HepG2 (cell line): ENCODE data around the gene WIZ. TPM values are rescaled to one million over a fixed set of nuclear protein-coding genes. Genes with fewer than 3 reads are reported as not detected.

ENCODE experiments used
- AKAP8 ChIP-seq: sonication (generic); formaldehyde crosslinking; IDR thresholded peaks from 2 replicates; pipeline ENCODE4 v1.5.1; 2020; ENCODE audit warnings: mild to moderate bottlenecking, missing genetic modification reagents
- ARID2 ChIP-seq: sonication (generic); formaldehyde crosslinking; IDR thresholded peaks from 2 replicates; pipeline ENCODE4 v1.8.1; 2022; ENCODE audit warnings: mild to moderate bottlenecking, missing genetic modification reagents, borderline replicate concordance
- CENPX ChIP-seq: sonication (generic); formaldehyde crosslinking; IDR thresholded peaks from 2 replicates; pipeline ENCODE4 v1.9.0; 2021; ENCODE audit warnings: mild to moderate bottlenecking, missing genetic modification reagents, moderate library complexity
- EEA1 ChIP-seq: sonication (generic); formaldehyde crosslinking; IDR thresholded peaks from 2 replicates; pipeline ENCODE4 v1.5.1; 2020; ENCODE audit warnings: mild to moderate bottlenecking, missing genetic modification reagents, borderline replicate concordance
- ELF1 ChIP-seq: sonication (generic); formaldehyde crosslinking; IDR thresholded peaks from 2 replicates; pipeline ENCODE4 v1.4.0; 2020; ENCODE audit warnings: missing genetic modification reagents
- EZH2 ChIP-seq: conservative IDR thresholded peaks from 2 replicates; pipeline ENCODE4 v1.6.1; 2012; ENCODE audit warnings: mild to moderate bottlenecking, low read depth, low read length, moderate library complexity
- FOXO1 ChIP-seq: sonication (generic); formaldehyde crosslinking; IDR thresholded peaks from 2 replicates; pipeline ENCODE4 v1.4.0; 2020; ENCODE audit warnings: missing genetic modification reagents
- HDAC1 ChIP-seq: sonication (generic); formaldehyde crosslinking; IDR thresholded peaks from 2 replicates; pipeline ENCODE4 v1.5.1; 2020; ENCODE audit warnings: mild to moderate bottlenecking, missing genetic modification reagents
- POLR2AphosphoS2 ChIP-seq: IDR thresholded peaks from 2 replicates; pipeline ENCODE4 v1.6.1; 2011; ENCODE audit warnings: low read depth, low read length, improper control_type of control experiment
- SALL1 ChIP-seq: sonication (generic); formaldehyde crosslinking; IDR thresholded peaks from 2 replicates; pipeline ENCODE4 v1.8.0; 2022; ENCODE audit warnings: mild to moderate bottlenecking, missing genetic modification reagents
- TAF1 ChIP-seq: sonication (generic); formaldehyde crosslinking; IDR thresholded peaks from 2 replicates; pipeline ENCODE4 v1.4.0; 2020; ENCODE audit warnings: missing genetic modification reagents
- TARDBP ChIP-seq: sonication (generic); formaldehyde crosslinking; IDR thresholded peaks from 2 replicates; pipeline ENCODE4 v1.8.0; 2022; ENCODE audit warnings: mild to moderate bottlenecking, missing genetic modification reagents
- TP53 ChIP-seq: sonication (generic); formaldehyde crosslinking; conservative IDR thresholded peaks from 2 replicates; pipeline ENCODE4 v1.4.0; 2020; ENCODE audit warnings: missing genetic modification reagents
- TSC22D2 ChIP-seq: sonication (generic); formaldehyde crosslinking; IDR thresholded peaks from 2 replicates; pipeline ENCODE4 v1.5.1; 2020; ENCODE audit warnings: missing genetic modification reagents, mild to moderate bottlenecking, borderline replicate concordance
- UBTF ChIP-seq: sonication (generic); formaldehyde crosslinking; IDR thresholded peaks from 2 replicates; pipeline ENCODE4 v1.4.0; 2020; ENCODE audit warnings: mild to moderate bottlenecking, missing genetic modification reagents
- ZBTB39 ChIP-seq: sonication (generic); formaldehyde crosslinking; IDR thresholded peaks from 2 replicates; pipeline ENCODE4 v1.5.0; 2020; ENCODE audit warnings: missing genetic modification reagents
- ZC3H13 ChIP-seq: sonication (generic); formaldehyde crosslinking; IDR thresholded peaks from 2 replicates; pipeline ENCODE4 v1.8.1; 2023; ENCODE audit warnings: mild to moderate bottlenecking, missing genetic modification reagents, moderate library complexity
- ZFP62 ChIP-seq: sonication (generic); formaldehyde crosslinking; IDR thresholded peaks from 2 replicates; pipeline ENCODE4 v1.4.0; 2020; ENCODE audit warnings: missing genetic modification reagents
- ZNF260 ChIP-seq: sonication (generic); formaldehyde crosslinking; IDR thresholded peaks from 2 replicates; pipeline ENCODE4 v1.4.0; 2020; ENCODE audit warnings: missing genetic modification reagents, low read depth, mild to moderate bottlenecking, borderline replicate concordance
- ZNF737 ChIP-seq: sonication (generic); formaldehyde crosslinking; IDR thresholded peaks from 2 replicates; pipeline ENCODE4 v1.5.0; 2020; ENCODE audit warnings: missing genetic modification reagents, mild to moderate bottlenecking, borderline replicate concordance
- ZXDC ChIP-seq: sonication (generic); formaldehyde crosslinking; IDR thresholded peaks from 2 replicates; pipeline ENCODE4 v1.5.0; 2020; ENCODE audit warnings: mild to moderate bottlenecking, missing genetic modification reagents
- polyA plus RNA-seq, 8 experiments: library from polyadenylated mRNA; depleted of rRNA in 3 of 8; stranded (reverse) in 7 of 8; unstranded in 1 of 8; fragments of >200 nt; fragmentation: Illumina TruSeq in 4 of 8; extraction: Trizol in 4 of 8; gene quantifications; 2 replicates each; pipeline versions ENCODE4 v1.2.1 to v1.2.3, GENCODE V29; 2011 to 2016; ENCODE audit warnings: low read depth in 4 of 8, missing spikeins in 1 of 8, mixed read lengths in 1 of 8; ENCODE audit not compliant: insufficient read depth in 1 of 8
- total RNA-seq, 5 experiments: library from RNA; depleted of rRNA; stranded (reverse); fragments of >200 nt; fragmentation: Illumina TruSeq; extraction: Trizol; gene quantifications; 2 replicates each; pipeline ENCODE4 v1.2.3, GENCODE V29; 2016; ENCODE audit warnings: low read depth in 1 of 5

Gene WIZ
- total and polyA plus RNA-seq, 2 of the 13 experiments (the other 11 are each of a cell fraction or from before 2014, with no cell fraction given): 4.7 to 4.8 TPM

GRCh38 chr19:15379083-15379998 lies 70.4 kb downstream of the WIZ start, which contains the start of gene AKAP8 (continued):
- TF ChIP-seq ZXDC (CRISPR knock-in tag) (peak; percentile 44), TSC22D2 (CRISPR knock-in tag) (no peak), HDAC1 (CRISPR knock-in tag) (no peak; the same call in 1 of the 2 replicates), CENPX (CRISPR knock-in tag) (no peak), EEA1 (CRISPR knock-in tag) (peak; percentile 55; the same call in 1 of the 2 replicates), ZC3H13 (CRISPR knock-in tag) (peak; percentile 94; the same call in 1 of the 2 replicates), ZFP62 (CRISPR knock-in tag) (no peak), TAF1 (CRISPR knock-in tag) (peak; percentile 70; the same call in 1 of the 2 replicates), TARDBP (no peak), POLR2AphosphoS2 (peak; percentile 96), TP53 (no peak), AKAP8 (peak; percentile 94), ZNF737 (CRISPR knock-in tag) (no peak), SALL1 (CRISPR knock-in tag) (peak; percentile 61), UBTF (CRISPR knock-in tag) (peak; percentile 75; the same call in 1 of the 2 replicates), FOXO1 (CRISPR knock-in tag) (no peak), ARID2 (CRISPR knock-in tag) (no peak), ZBTB39 (CRISPR knock-in tag) (peak; percentile 79), ELF1 (peak; percentile 73), EZH2 (no peak), ZNF260 (CRISPR knock-in tag) (no peak)
